Activated CD8-positive, alpha-beta memory T cell treated with anti-CD3 and anti-CD28 coated beads, Interleukin-2, amount 50 U/mL, for 4 hours (primary cell): ENCODE data around the gene HPDL.
"Not testable (repeated sequence)": the region's sequence is repeated elsewhere in the genome, so short reads cannot be mapped to it uniquely, and the experiment has no call there.

ENCODE experiments used
- DNase-seq: peaks from one replicate; pipeline ENCODE4 v3.0.0-alpha.2; 2020

HPDL gene

GRCh38 chr1:45354838-45355237 lies 28.1 kb downstream of the HPDL start:
- DNase-seq: no peak

- no peak for DNase-seq
These were observed 29.0 kb downstream of the HPDL start for GRCh38 chr1:45355683-45356082.

GRCh38 chr1:45356186-45356585 lies 29.5 kb downstream of the HPDL start:
- DNase-seq: no peak

GRCh38 chr1:45359882-45360513 lies 33.3 kb downstream of the HPDL start:
- peak; percentile 56 for DNase-seq

- DNase-seq: not testable (repeated sequence)
These were observed 34.3 kb downstream of the HPDL start for GRCh38 chr1:45360981-45361380.

GRCh38 chr1:45364294-45364693 lies 37.6 kb downstream of the HPDL start:
- no peak for DNase-seq

GRCh38 chr1:45365051-45365450 lies 38.4 kb downstream of the HPDL start:
- DNase-seq: no peak

- DNase-seq: no peak
These were observed 43.9 kb downstream of the HPDL start for GRCh38 chr1:45370575-45370974.

- DNase-seq: no peak
These were observed 46.9 kb downstream of the HPDL start for GRCh38 chr1:45373573-45373972.

- DNase-seq: no peak
These were observed 48.7 kb downstream of the HPDL start for GRCh38 chr1:45375104-45376090.

GRCh38 chr1:45378184-45378583 lies 51.5 kb downstream of the HPDL start:
- no peak for DNase-seq
